ENCODE results near the gene ZFYVE28.

Gene ZFYVE28

DNA sequence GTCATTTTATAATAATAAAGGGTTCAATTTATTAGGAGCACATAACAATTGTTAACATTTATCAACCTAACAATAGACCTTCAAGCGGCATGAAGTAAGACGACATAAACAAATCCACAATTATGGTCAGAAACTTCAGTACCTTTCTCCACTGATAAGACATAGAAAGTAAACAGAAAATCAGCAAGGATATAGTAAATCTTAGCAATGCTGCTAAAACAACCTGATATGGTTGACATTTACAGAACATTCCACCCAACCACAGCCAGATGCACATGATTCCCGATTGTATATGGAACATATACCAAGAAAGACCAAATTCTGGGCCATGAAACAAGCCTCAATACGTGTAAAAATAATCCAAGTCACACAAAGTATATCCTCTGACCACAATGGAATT, 71.3 kb downstream of the ZFYVE28 start:
- DNase-seq = no peak

DNA sequence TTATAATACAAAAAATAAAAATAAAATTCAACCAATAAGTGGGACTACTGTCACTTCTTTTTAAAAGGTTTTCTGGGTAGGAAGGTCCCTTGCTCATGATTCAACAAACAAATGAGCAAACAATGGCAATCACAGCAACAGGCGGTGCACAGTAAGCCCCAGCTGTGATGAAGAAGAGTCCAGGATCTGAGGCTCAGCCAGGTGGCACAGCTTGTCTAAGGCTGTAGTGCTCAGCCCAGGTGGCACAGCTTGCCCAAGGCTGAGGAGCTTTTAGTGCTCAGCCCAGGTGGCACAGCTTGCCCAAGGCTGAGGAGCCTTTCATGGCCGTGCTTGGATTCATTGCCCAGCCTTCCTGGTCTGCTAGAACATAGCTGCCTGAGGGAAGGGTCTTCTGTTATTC, 75.0 kb downstream of the ZFYVE28 start:
- no peak for DNase-seq

DNA sequence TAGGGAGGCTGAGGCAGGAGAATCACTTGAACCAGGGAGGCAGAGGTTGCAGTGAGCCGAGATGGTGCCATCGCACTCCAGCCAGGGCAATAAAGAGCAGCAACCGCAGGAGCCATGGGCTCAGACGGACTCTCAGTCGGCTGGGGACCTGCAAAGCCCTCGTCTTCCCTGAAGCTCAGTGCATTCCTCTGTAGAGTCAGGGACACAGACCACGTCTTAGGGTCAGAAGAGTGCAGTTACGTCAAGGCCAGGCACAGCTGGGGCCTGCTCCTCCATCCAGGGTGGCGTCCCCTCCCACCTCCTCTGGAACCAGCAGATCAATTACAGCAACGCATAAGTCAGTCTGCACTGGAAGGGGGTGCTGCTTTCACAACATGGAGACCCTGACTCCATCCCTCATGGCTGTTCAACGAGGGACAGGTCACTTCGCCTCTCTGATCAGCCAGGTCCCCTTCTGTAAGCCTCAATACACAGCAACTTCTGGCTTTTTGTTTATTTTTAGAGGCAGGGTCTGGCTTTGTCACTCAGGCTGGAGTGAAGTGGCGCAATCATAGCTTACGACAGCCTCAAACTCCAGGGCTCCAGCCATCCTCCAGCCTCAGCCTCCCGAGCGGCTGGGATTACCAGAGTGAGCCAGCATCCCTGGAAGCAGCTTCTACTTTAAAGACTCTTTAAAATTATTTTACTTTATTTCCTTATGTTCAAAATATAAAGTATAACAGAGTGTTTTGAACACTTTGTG, 76.4 kb downstream of the ZFYVE28 start:
- no peak for DNase-seq

DNA sequence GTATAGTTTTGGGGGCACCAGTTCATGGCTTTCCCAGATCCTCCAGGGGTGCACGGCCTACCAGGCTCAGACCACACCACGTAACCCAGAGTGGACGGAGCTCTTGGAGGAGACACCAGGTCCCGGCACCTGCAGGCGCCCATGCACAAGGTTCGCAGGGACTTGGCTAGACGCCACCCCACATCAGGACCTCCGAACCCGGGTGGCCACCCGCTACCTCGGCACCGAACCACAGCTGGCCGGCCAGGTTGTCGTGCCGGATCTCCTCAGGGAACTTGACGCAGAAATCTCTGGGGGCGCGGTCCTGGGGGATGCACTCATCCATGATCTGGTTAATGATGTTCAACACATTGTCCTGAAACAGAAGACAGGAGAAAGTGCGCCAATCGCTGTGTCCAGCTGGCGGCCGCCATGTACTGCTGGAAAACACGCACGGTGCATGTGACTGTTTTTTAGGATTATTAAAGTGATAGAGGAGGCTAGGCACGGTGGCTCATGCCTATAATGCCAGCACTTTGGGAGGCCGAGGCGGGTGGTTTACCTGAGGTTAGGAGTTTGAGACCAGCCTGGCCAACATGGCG, 77.1 kb downstream of the ZFYVE28 start:
- DNase-seq = no peak

DNA sequence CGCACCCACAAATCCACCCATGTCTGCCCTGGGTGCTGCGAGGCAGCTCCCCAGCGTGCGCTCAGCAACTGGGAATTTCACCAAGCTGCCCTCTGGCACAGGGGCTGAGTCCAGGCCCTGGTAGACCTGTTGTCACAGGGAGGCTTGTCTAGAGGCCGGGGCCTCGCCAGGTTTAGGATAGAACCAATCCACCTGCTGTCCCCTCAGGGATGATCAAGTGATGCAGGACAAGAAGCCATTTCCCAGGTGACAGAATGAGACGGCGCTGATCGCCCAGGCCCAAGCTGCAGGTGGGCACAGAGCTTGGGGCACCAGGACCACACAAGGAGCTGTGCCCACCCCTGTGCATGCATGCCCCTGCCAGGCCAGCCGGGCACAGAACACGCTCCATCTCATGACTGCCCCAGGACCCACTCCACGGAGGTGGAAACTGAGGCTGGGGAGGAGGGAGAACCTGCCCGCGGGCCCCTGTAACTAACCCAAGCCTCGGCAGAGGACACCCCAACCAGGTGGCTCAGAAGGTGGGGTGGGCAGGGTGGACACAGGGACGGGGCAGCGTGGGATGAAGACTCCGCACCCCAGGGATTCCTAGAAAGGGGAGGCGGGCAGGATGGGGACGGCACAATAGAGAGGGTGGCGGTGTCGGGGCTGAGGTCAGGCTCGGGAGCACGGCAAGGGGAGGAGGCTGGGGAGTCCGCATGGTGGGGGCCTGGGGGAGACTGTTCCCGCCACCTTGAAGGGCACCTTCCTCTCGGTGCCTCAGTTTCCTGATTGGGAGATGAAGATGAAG, 78.0 kb downstream of the ZFYVE28 start:
- DNase-seq = no peak

DNA sequence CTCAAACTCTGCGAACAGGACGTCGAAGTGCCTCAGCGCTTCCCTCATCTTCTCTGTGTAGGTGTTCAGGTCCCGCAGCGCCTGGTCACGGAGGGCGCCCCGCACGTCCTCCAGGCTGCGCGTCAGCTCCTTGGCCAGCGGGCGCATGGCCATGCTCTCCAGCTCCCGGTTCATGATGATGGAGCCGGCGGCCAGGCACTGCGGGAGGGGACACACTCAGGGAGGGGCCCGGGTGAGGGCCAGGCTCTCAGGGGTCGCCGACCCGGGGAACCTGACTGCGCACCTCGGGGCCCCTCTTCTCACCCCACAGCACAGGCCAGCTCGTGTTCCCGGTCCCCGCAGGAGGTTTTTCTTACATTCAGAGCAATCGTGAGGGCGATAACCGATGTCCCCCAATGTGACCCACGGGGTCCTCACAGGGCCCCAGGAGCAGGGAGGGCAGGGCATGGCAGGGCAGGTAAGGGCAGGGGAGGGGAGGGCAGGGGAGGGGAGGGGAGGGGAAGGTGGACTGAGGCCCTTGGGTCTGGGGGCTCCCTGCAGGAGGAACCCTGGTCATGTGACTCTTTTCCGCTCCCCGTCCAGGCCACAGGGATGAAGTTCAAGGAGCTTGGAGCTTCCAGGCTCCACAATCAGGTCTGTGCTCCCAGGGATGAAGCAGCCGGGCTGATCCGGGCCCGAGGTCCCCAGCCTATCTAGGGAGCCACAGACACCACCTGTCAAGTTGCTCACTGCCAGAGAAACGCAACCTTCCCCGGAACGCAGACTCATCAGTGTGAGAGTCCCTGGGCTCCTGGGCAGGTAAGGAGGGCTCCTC, 78.8 kb downstream of the ZFYVE28 start:
- no peak for DNase-seq

DNA sequence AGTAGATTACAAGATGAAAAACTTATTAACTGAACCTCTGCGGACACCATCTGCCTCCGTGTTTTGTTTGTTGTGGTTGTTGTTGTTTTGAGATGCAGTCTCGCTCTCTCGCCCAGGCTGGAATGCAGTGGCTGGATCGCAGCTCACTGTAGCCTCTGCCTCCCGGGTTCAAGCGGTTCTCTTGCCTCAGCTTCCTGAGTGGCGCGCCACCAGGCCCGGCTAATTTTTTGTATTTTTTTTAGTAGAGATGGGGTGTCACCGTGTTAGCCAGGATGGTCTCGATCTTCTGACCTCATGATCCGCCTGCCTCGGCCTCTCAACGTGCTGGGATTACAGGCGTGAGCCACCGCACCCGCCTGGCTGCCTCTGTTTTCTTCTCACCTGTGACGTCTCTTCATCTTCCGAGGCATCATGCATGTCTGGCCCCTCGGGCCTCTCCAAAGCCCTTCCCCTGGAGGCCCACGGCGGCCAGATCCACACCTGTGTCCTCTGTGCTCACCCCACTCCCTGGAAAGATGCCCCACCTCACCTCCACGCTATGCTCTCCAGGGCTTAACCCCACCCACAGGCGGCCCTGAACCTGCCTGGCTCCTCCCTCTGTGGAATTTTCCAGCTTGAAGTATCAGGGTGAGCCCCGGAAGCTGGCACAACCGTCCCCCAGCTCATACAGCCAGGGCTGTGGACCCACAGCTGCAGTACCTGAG, 79.5 kb downstream of the ZFYVE28 start:
- no peak for DNase-seq

DNA sequence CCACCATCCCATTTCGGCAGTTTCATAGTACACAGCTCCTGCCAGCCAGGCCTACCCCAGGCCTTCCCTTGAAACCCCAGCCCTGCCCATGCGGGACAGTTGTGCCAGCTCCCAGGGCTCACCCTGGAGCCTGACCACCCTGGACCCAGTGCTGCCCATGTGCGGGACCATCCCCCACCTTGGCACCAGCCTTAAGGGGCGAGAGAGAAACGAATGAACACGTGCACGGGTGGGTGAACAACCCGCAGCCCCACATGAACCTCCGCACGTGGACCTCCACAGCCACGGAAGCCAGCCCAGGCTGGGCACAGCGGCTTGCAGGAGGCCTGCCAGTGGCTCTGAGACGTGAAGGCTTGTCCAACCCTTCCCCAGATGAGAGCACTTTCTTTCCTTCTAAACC, 80.5 kb downstream of the ZFYVE28 start:
- no peak for DNase-seq

DNA sequence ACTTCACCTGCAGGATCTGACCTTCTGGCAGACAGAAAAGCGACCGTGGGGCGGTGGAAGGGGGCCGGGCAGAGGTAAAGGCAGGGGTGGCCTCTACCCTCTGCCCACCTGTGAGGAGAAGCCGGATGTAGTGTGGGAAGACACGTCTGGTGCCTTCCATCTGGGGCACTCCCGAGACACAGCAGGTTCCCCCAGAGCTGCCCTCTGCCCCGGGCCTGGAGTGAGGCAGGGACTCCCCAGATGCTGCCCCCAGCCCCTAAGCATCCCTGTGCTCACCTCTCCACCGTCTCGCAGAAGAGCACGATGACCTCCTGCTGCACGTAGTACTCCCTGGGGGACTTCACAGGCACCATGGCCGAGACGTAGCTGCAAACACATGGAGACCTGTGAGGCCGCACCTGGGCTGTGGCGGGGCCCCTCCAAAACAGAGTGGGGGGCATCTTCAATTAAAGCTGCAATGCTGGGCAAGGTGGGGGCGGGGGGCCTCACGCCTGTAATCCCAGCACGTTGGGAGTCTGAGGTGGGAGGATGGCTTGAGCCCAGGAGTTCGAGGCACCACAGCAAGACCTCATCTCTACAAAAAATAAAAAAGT, 81.2 kb downstream of the ZFYVE28 start:
- no peak for DNase-seq

DNA sequence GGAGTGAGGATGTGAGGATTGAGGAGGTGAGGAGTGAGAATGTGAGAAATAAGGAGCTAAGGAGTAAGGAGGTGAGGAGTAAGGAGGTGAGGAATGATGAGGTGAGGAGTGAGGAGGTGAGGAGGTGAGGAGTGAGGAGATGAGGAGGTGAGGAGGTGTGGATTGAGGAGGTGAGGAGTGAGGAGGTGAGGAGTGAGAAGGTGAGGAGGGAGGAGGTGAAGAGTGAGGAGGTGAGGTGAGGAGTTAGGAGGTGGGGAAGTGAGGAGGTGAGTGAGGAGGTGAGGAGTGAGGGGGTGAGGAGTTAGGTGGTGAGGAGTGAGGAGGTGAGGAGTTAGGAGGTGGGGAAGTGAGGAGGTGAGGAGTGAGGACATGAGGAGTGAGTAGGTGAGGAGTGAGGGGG, 81.8 kb downstream of the ZFYVE28 start:
- no peak for DNase-seq

DNA sequence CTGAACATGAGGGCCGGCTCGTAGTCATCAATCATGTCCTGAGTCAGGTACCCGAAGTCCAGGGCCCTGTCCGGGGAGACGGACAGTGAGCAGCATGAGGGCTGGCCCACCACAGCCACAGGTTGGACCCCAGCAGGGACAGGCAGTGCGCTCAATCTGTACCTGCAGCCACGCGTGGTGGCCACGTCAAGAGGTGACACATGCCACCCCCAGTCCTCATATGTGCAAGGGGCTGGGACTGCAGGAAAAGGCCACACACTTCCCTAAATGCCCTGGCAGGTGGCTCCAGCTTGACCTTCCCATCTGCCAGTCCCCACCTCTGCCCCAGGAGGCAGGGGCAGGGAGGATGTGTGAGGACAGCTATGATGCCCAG, 82.7 kb downstream of the ZFYVE28 start:
- DNase-seq = no peak

DNA sequence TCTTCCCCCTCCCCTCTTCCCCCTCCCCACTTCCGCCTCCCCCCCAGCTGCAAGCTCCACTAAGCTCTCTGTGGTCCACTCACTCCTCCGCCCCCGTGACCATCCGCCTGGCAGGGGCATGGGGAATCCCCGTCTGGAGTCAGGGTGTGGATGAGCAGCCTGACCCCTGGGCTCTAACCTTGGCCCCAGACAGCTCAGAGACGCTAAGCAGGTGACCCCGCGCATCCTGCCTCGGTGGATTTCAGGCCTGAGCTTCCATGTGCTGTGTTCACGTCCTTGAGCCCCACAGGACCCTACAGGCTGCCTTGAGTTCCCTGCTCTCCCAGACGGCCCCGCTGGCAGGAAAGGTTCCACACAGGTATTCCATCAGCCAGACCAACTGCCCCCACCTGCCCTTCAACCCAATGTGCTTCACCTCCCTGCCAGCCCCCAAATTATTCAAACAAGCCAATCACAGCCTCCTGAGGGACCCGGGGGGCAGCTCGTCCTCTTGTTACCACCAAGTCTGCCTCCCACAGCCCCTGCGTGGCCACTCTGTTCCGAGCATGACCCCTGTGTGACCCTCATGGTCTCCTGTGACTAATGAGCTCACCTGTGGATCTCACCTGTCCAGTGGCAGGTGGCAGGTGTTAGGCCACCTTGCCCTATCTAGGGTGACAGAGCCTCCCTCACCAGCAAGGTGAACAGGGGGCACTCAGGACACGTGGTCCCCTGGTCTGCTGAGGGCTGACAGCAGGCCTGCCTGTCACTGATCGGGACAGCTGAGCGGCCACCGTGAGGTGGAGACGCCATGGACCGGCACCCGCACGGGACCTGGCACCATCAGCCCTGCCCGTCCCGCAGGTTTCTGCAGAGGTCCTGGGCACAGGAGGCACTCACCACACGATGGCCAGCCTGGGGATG, 83.4 kb downstream of the ZFYVE28 start:
- no peak for DNase-seq

DNA sequence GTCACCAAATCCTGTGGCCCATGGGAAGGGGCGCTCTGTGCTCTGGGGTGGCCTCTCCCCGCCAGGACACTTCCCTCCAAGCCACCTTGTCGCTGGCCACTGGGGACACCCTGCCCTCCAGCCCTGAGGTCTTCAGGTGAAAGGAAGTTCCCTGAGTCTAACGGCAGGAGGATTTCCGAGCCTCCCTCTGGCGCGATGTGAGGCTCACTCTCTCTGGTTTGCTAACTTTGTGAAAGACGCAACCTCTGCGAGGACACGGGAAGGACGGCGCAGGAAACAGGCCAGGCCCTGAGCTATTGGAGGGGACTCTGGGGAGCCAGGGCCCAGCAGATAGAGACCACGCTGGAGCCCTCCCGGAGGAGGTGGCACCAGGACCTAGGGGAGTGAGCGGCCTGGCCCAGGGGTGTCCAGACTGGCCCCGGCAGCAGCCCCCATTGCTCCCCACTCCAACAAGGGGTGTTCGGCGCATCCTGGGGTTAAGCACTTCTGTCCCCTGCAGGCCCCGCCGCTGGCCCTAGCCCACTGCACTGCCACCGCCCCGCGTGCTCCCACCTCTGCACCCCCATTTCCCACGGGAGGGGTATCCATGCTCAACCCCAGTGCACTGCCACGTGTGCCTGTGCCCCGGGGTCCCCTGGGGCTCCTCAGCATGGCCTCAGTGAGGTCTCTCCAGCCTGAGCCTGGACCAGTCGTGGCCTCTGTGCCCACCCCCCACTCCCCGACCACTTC, 84.4 kb downstream of the ZFYVE28 start:
- DNase-seq = no peak

DNA sequence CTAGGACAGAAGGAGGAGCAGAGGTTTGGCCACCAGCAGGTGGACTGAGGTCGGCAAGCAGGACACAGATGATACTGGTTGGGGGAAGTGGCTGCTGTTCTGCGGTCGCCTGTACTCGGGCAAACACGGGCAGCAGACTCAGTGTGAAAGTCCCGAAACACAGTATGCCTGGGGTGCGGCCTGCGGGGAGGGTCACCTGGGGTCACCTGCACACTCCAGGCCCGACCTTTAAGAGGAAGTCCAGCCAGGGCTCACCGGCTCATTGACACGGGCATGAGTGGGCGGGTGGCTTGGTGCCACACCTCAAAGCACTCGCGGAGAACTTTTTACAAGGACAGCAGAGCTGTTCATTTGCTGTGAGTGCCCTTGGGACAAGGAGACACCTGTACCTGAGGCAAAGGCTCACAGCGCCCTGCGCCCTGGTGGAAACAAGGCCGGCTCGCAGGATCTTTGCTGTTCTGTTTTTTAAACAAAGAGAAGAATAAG, 85.0 kb downstream of the ZFYVE28 start:
- DNase-seq = no peak

DNA sequence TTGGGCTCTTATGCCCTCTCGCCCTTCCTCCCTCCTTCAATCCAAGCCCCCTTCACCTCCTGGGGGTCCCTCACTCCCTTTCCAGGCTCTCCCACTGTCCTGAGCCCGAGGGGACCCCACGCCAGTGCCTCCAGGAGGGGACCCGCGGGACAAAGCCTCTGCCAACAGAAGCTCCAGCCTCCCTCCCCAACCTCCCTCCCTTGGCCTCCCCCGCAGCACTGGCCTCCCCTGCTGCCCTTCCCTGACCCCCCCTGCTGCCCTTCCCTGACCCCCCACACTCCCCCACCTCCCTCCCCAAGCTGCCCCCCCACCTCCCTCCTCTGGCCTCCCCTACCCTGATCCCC, 85.5 kb downstream of the ZFYVE28 start:
- no peak for DNase-seq

DNA sequence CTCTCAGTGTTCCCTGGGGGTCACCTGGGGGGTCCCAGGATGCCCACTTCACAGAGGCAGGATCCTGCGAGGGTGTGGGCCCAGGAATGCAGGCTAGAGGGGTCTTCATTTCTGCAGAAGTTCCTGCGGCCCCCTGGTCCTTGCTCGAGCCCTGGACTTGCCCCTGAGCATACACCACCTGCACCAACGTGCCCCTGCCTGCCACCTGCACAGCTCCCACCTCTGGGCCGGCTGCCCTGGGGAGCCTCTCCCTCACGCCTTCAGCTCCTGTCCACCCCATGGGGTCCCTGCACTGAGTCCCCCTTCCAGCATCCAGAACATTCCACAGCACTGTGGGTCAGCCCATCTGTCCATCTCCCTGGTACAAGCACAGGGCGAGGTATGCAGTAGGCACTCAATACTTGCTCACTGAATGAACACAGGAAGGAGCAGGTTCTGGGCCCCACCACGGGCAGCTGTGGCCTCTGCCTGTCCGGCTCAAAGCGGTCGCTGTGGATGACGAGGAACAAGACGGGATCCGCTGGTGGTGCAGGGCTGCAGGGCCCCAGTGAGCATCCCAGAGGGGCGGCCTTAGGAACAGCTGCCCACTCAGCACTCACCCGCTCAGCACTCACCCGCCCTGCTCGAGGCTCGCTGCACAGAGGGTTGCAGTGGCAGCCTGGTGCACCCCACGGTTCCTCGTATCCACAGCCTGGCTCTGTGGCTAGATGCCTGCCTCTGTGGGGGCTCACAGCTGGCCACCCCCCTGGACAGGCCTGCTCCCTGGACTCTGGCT, 86.1 kb downstream of the ZFYVE28 start:
- DNase-seq = no peak

DNA sequence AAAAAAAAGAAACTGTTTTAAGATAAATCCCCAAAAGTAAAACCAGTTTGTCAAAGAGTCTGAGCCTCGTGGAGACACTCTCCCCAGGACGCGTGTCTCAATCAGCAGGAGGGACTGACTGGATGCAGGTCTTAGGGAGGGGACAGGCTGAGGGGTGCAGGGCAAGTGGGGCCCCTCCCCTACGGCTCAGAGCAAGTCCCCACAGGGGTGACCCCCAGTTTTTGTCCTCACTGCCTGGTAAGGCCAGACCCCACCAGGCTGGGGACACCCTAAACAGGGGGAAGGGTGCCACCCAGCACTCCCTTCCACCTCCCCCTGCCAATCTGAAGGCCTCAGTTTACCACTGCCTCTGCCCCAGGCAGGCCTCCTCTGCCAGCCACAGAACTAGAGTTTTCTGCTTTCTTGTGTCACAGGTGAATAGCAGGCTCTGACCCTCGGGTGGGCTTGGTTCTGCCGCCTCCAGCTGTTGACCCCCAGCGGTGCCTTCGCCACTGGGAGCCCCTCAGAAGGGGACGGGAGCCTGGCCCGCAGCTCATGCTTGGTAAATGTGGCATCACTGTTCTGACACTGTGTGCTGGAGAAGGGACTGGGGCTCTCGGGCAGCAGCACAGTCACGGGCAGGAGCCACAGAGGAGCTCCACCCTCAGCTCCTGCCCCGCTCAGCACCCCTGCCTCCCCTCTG, 86.8 kb downstream of the ZFYVE28 start:
- no peak for DNase-seq

DNA sequence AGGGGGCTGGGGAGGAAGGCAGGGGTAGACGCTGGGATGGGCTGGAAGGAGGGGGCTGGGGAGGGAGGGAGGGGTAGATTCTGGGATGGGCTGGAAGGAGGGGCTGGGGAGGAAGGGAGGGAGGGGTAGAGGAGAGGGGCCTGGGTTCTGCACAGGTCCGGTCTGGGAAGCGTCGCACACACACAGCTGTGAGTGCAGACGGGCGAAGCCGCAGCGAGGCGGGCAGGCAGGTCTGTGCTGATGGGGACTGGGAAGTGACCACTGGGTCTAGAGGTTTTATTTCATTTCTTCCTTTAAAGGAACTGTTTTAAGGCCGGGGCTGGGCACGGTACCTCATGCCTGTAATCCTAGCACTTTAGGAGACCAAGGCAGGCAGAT, 87.4 kb downstream of the ZFYVE28 start:
- no peak for DNase-seq

Data from CD4-positive, alpha-beta T cell treated with Interferon alpha-2 for 1 hour (primary cell).